ENCODE measurements around the gene TCEANC.
"Not testable (repeated sequence)": the region's sequence is repeated elsewhere in the genome, so short reads cannot be mapped to it uniquely, and the experiment has no call there.

The TCEANC gene, protein sequence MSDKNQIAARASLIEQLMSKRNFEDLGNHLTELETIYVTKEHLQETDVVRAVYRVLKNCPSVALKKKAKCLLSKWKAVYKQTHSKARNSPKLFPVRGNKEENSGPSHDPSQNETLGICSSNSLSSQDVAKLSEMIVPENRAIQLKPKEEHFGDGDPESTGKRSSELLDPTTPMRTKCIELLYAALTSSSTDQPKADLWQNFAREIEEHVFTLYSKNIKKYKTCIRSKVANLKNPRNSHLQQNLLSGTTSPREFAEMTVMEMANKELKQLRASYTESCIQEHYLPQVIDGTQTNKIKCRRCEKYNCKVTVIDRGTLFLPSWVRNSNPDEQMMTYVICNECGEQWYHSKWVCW

GRCh38 chrX:13652850-13653693 lies at the start of gene TCEANC:
TCEANC (plus strand) TSS chrX:13653141; CDS start chrX:13662509, 9,368 bp downstream.
- DNase-seq: peak; percentile 82

- DNase-seq: no peak
Observed at GRCh38 chrX:13605611-13606010, 47.3 kb upstream of the TCEANC start.

DNA sequence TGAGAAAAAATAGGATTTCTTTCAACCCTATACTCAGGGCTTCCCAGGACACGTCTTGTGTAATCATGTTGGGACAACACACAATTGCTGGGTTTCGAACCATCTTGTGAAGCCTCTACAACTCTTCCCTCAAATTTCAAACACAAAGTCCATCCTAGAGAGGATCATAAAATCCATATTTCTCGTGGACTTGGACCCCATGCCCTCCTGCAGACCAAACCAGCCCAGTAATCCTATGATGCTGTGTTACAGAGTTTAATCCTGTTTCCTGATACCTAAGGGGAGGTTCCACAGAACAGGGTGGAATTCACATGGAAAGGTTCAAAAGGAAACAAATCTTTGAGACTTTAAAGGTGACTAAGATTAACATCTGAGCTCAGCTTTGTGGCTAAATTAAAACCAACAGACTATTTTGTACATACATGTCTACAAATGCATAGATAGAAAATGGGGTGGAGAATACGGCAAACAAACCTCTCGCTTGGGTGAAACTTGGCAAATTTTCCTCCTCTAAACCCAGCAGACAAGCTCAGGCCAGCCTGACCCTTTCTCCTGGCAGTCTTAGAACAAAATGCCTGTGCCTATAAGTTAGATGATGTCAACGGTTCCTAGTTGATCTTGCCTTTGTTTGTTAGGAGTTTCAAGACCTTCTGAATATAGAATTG lies 45.5 kb upstream of the TCEANC start:
- no peak for DNase-seq

- no peak for DNase-seq
Observed at GRCh38 chrX:13607996-13608365, 45.0 kb upstream of the TCEANC start.

DNA sequence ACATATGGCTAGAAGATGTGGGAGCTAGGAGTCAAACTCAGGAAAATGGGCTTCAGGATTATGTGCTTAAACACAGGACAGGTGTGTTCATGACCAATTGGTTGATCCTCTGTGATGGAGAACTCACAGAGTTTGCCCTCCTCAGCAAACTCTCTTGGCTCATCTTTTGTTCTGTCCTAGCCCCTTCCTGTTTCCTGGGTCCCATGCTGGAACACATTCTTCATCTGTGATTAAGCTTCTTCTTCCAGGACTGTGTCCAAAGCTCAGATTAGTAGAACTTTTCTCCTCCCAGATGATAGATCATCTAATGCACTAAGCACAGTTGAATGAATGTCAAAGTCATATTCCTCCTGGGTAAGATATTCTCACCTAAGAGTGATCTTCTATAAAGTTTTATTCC lies 38.8 kb upstream of the TCEANC start:
- DNase-seq: no peak

DNA sequence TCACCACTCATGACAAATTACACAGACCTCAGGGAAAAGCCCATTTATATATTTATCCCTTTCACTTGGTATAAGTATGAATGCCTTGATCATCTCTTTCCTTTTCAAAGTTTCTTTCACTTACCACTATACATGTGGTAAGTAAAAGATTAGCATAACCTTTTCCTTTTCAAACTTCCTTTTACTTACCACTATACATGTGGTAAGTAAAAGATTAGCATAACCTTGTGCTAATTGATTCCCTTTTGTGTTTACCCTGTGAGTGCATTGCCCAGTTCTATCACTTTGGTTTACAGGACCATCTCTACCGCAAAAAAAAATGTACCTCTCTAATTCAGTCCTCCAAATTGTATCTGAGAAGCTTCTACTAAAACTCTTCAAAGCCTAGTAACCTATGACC lies 32.7 kb upstream of the TCEANC start:
- DNase-seq: no peak

GRCh38 chrX:13622401-13622964 lies 30.5 kb upstream of the TCEANC start:
- DNase-seq: no peak

- DNase-seq: no peak
Observed at GRCh38 chrX:13627306-13627705, 25.6 kb upstream of the TCEANC start.

GRCh38 chrX:13637224-13637623 lies 15.7 kb upstream of the TCEANC start:
- DNase-seq: not testable (repeated sequence)

DNA sequence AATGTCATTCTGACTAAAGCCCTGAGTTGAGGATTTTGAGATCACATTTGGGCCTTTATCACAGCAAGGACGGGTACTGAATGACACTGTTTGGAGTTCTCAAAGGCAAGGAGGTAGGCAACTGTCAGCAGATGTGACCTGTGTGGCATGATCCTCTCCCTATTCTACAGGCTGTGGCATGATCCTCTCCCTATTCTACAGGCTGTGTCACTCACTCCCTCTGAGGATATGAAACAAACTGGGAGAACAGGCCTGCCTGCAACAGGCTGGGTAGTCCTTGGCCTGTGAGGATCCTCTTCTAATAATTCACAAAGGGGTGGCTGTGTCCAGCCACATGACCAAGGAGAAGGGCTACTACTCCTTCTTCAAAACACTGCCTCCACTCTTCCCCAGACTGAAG lies 14.9 kb upstream of the TCEANC start:
- no peak for DNase-seq

DNA sequence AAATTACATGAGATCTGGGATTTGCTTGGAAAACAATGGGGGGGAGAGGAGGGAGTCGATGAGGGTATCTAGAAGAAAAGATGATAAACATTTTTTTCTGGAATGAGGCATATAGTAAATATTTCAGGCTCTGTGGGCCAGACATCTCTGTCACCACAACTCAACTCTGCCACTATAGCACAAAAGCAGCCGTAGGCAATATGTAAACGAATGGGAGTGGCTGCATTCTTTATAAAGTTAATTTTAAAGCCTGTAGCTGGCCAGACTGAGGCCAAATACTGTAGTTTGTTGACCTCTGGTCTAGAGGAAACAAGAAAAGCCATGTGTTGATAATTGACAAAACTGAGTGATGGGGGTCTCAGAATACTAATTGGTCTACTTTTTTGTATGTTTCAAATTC lies 14.1 kb upstream of the TCEANC start:
- DNase-seq: no peak

DNA sequence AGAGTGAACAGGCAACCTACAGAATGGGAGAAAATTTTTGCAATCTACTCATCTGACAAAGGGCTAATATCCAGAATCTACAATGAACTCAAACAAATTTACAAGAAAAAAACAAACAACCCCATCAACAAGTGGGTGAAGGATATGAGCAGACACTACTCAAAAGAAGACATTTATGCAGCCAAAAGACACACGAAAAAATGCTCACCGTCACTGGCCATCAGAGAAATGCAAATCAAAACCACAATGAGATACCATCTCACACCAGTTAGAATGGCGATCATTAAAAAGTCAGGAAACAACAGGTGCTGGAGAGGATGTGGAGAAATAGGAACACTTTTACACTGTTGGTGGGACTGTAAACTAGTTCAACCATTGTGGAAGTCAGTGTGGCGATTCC lies 11.3 kb upstream of the TCEANC start:
- not testable (repeated sequence) for DNase-seq

- DNase-seq: no peak
Observed at GRCh38 chrX:13645464-13646153, 7.3 kb upstream of the TCEANC start.

GRCh38 chrX:13646154-13646549 lies 6.8 kb upstream of the TCEANC start:
- DNase-seq: peak; percentile 30

GRCh38 chrX:13647709-13648212 lies 5.2 kb upstream of the TCEANC start:
- no peak for DNase-seq

GRCh38 chrX:13648336-13648735 lies 4.6 kb upstream of the TCEANC start:
- DNase-seq: not testable (repeated sequence)

DNA sequence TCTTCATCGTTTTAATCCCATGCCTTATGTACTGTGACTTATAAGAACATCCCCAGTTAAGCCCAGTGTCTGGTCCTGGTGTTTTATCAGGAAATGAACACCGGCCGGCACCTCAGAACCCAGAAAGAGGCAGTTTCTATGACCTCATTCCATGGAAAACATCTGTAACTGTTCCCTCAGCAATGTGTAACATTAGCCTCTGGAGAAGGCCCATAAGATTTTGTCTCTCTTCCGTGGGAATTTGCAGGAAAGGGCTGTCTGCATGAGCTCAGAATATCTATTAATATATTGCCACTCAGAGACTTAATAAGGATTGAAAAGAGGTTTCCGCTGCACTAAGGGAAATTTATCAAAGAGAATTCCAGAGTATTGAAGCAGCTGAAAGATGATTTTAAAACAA lies 3.1 kb upstream of the TCEANC start:
- DNase-seq: no peak

DNA sequence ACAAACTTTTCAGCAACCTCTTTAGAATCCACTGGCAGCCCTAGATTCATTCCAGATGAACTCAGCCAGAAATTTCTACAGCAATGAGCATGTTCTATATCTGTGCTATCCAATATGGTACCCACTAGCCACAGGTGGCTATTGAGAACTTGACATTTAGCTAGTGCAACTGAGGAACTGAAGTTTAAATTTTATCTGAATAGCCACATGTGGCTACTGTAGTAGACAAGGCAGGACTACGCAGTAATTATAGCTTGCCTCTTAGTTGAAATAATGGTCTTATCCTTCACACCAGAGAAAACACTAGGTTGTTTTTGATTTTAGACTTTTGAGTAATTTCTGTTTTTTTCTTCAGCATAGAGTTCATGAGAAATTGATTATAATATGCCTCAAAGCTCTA lies 2.6 kb upstream of the TCEANC start:
- no peak for DNase-seq

DNA sequence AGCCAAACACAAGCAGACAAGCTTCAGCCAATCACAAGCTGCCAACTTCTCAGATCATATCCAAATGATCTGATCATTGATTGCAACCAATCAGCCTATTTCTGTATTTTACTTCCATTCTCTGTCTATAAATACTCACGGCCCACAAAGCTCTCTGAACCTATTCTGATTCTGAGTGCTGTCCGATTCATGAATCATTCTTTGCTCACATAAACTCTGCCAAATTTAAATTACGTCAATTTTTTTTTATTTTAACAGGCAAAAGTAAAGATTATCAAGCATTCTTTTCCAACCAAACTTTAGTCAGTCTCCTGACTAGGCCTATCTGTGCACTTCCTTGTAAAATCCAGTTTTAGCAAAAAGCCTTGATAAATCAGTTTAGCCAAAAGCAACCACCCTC lies 1.8 kb upstream of the TCEANC start:
- DNase-seq: no peak

GRCh38 chrX:13652287-13652793 lies 601 bp upstream of the TCEANC start:
- DNase-seq: no peak

DNA sequence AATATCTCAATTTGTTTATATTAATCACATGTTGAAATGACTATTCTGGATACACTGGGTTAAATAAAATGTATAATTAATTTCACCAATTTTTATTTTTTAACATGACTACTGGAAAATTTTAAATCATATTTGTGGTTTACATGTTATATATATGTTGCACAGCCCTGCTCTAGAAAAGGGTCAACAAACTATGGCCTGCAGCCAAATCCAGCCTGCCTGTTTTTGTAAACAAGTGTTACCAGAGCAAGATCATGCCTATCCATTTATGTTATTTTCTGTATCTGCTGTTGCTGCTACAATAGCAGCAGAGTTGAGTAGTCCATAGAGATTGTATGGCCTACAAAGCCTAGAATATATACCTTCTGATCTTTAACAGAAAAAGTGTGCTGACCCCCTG lies 1.2 kb downstream of the TCEANC start:
- no peak for DNase-seq

GRCh38 chrX:13655674-13656073 lies 2.7 kb downstream of the TCEANC start:
- no peak for DNase-seq

Measured in NCI-H1436 (cell line).